GM10847 (cell line): Measurements from ENCODE around the gene NPEPL1.

Experiments
- POLR2A ChIP-seq: IDR thresholded peaks from 2 replicates; pipeline ENCODE4 v1.6.1; 2011; ENCODE audit not compliant: insufficient read length; ENCODE audit errors: extremely low read depth

The NPEPL1 gene

GRCh38 chr20:58718729-58719128 lies 26.1 kb downstream of the NPEPL1 start:
- TF ChIP-seq POLR2A: no peak

- TF ChIP-seq POLR2A: no peak
Measured at GRCh38 chr20:58719258-58719657, 26.7 kb downstream of the NPEPL1 start.

- TF ChIP-seq POLR2A: no peak
Measured at GRCh38 chr20:58719971-58720371, 27.4 kb downstream of the NPEPL1 start.

GRCh38 chr20:58720890-58721289 lies 28.3 kb downstream of the NPEPL1 start:
- no peak for TF ChIP-seq POLR2A

GRCh38 chr20:58721951-58722778 lies 29.6 kb downstream of the NPEPL1 start:
- TF ChIP-seq POLR2A: no peak

GRCh38 chr20:58722877-58723627 lies 30.5 kb downstream of the NPEPL1 start:
- no peak for TF ChIP-seq POLR2A

GRCh38 chr20:58723628-58723984 lies 31.0 kb downstream of the NPEPL1 start:
- no peak for TF ChIP-seq POLR2A

GRCh38 chr20:58731192-58731591 lies 38.6 kb downstream of the NPEPL1 start:
- TF ChIP-seq POLR2A: no peak

GRCh38 chr20:58737198-58737597 lies 44.6 kb downstream of the NPEPL1 start:
- TF ChIP-seq POLR2A: no peak

GRCh38 chr20:58740356-58741308 lies 48.0 kb downstream of the NPEPL1 start:
- TF ChIP-seq POLR2A: no peak

GRCh38 chr20:58741384-58741783 lies 48.8 kb downstream of the NPEPL1 start:
- TF ChIP-seq POLR2A: no peak

GRCh38 chr20:58742668-58743566 lies 50.3 kb downstream of the NPEPL1 start:
- no peak for TF ChIP-seq POLR2A

GRCh38 chr20:58743929-58744534 lies 51.4 kb downstream of the NPEPL1 start:
- TF ChIP-seq POLR2A: no peak

- TF ChIP-seq POLR2A: no peak
Measured at GRCh38 chr20:58744836-58745235, 52.2 kb downstream of the NPEPL1 start.
